Frontal cortex (tissue), 4 donors: ENCODE data around the gene HMG20B. TPM values are rescaled to one million over a fixed set of nuclear protein-coding genes. Genes with fewer than 3 reads are reported as not detected.
"Not testable (repeated sequence)": the region's sequence is repeated elsewhere in the genome, so short reads cannot be mapped to it uniquely, and the experiment has no call there.

Source experiments
- DNase-seq, 2 donors: peaks; one replicate each; pipeline ENCODE4 v3.0.0; 2012; ENCODE audit warnings: low spot score in 2 of 2
- FAIRE-seq: peaks from 2 replicates; lab custom pipeline; 2012; peaks lifted over from hg19 to GRCh38; lab: Jason Lieb, UNC
- total RNA-seq: library from RNA; depleted of rRNA; stranded (reverse); fragments of >200 nt; gene quantifications from one replicate; pipeline ENCODE4 v1.2.3, GENCODE V29; 2014
- donor health status: control.
- donor health status: control.
- donor health status: control.

The HMG20B gene
- total RNA-seq, 1 donor from 2014 or later = 13.9 TPM

DNA sequence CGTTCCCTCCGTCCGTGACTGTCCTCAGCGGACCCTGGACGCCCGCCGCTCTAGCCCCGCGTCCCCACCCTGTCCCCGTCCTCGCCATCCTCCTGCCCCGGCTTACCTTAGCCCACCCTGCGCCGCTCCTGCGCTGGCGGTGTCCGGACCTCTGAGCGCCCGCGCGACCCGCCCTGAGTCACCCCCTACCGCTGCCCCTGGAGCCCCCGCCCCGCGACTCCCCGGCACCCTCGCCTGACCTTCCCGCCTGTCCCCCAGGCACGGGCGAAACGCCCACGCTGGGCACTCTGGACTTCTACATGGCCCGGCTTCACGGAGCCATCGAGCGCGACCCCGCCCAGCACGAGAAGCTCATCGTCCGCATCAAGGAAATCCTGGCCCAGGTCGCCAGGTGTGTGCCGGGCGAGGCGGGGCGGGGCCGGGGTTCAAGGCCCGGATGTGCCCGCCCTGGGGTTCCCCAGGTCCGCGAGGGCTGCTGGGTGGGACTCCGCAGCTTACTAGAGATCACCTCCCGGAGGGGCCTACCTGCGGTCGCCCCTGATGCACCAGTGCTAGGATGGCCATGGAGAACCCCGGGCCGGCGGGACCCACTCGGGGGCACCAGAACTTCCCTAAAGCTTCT is 5.1 kb downstream of the HMG20B start:
- DNase-seq = no peak
- FAIRE-seq = no peak

- no peak for FAIRE-seq
- DNase-seq = no peak
Observed at GRCh38 chr19:3578390-3578789, 5.6 kb downstream of the HMG20B start.

GRCh38 chr19:3580156-3580934 is 7.6 kb downstream of the HMG20B start:
- no peak for DNase-seq
- FAIRE-seq = no peak

- not testable (repeated sequence) for DNase-seq, FAIRE-seq
Observed at GRCh38 chr19:3581792-3582191, 9.0 kb downstream of the HMG20B start.

DNA sequence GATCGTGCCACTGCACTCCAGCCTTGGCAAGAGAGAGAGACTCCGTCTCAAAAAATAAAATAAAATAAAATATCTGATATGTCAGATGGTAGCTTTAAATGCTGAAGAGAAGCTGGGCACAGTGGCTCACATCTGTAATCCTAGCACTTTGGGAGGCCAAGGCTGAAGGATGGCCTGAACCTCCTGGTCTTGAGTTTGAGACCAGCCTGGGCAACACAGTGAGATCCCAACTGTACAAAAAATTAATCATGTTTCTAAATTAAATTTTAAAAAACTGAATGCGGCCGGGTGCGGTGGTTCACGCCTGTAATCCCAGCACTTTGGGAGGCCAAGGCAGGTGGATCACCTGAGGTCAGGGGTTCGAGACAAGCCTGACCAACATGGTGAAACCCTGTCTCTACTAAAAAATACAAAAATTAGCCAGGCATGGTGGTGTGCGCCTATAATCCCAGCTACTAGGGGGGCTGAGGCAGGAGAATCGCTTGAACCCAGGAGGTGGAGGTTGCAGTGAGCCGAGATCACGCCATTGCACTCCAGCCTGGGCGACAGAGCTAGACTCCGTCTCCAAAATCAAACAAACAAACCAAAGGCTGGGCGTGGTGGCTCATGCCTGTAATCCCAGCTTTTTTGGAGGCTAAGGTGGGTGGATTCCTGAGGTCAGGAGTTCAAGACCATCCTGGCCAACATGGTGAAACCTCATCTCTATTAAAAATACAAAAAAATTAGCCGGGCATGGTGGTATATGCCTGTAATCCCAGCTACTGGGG is 11.5 kb downstream of the HMG20B start:
- FAIRE-seq = not testable (repeated sequence)

DNA sequence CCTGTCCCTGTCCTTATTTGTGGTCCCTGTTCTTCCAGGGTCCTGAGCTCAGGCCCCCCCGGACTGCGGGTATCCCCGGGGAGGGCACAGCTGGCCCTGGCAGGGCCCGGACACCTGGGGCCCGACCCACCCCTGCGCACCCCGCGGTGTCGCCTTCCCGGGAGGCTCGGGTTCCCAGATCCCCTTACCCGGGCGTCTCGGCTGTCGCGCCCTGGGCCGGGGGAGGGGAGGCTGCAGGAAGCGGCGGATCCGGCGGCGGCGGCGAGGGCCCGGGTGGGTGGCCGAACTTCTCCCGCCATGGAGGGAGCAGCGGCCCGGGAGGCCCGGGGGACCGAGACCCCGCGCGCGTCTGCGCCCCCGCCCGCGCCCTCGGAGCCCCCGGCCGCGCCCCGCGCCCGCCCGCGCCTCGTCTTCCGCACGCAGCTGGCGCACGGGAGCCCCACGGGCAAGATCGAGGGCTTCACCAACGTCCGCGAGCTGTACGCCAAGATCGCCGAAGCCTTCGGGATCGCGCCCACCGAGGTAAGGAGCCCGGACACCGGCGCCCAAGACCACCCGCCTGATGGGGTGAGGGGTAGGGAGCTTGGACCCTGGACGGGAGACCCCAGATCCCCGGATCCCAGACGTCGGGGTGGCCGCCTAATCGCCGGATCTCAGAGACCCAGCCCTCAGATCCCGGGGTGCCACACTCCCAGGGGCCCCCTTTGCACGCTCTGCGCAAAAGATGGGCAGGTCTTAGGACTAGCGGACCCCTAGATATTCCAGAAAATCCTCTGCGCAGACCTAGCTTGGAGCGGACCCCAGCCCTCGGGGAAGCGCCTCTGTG is 12.8 kb downstream of the HMG20B start, which contains the start of gene GIPC3:
TSS of gene GIPC3 (plus strand) at position 178 of the 826 bp plus-strand sequence. CDS start at position 298, 120 bp downstream.
- DNase-seq = no peak
- FAIRE-seq = no peak

More for the DNA sequence above, 11.5 kb downstream of the HMG20B start:
- DNase-seq = not testable (repeated sequence)

DNA sequence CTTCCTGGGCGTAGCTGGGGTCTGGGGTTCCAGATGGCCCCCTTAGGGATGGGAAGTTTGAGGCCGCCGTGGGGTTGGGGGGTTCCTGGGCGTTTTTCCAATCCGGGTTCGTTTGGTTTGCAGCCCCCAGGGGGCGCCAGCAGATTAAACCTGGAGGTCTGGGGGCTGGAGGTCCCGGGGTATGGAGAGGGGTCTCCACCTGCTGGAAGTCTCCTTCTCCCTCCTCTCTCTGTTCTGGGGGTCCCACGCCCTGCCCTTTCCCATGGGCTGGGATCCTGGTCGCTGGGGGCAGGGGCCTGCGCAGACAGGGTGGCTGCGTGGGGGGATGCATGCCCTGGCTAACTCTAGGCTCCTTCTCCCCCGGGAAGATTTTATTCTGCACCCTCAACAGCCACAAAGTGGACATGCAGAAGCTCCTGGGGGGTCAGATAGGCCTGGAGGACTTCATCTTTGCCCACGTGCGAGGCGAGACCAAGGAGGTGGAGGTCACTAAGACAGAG is 13.4 kb downstream of the HMG20B start:
- FAIRE-seq (no peak), DNase-seq (no peak)

DNA sequence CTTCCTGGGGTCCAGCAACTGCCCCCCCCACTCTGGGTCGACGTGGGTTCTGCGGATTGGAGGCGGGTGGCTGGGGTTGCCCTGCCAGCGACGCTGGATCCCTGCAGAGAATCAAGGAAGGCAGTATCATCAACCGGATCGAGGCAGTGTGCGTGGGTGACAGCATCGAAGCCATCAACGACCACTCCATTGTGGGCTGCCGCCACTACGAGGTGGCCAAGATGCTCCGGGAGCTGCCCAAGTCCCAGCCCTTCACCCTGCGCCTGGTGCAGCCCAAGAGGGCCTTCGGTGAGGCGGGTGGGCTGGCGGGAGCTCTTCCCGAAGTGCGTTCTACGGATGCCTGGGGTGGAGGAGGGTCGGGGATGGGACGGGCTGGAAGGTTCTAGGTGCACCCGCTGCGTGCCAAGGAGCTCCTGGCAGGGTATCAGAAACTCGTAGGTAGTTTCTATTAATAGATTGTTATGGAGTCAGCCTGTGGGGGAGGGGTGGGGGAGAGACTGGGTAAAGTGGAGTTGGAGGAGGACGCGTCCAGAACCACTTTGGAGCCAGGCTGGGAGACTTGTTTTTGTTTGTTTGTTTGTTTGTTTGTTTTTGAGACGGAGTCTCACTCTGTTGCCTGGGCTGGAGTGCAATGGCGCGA is 14.1 kb downstream of the HMG20B start:
- DNase-seq (no peak), FAIRE-seq (no peak)

DNA sequence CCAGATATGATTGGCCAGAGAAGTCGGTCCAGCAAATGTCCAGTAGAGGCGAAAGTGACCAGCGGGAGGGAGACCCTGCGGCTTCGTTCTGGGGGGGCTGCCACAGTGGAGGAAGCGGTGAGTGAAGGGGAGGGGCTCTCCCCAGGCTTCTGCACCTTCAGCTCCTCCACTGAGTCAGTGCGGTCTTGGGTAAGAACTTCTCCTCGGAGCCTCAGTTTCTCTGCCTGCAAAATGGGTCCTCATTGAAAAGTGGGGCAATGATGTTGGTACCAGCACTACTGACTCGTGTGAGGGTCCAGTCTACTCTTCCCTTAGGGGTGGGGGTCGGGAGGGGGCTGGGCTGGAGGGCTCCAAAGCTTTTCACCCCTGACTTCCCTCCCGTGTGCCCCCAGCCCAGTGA is 16.7 kb downstream of the HMG20B start:
- no peak for FAIRE-seq
- no peak for DNase-seq

- DNase-seq (no peak), FAIRE-seq (no peak)
Observed at GRCh38 chr19:3589949-3590348, 17.2 kb downstream of the HMG20B start.

- DNase-seq (no peak), FAIRE-seq (no peak)
Observed at GRCh38 chr19:3590991-3591659, 18.4 kb downstream of the HMG20B start.

DNA sequence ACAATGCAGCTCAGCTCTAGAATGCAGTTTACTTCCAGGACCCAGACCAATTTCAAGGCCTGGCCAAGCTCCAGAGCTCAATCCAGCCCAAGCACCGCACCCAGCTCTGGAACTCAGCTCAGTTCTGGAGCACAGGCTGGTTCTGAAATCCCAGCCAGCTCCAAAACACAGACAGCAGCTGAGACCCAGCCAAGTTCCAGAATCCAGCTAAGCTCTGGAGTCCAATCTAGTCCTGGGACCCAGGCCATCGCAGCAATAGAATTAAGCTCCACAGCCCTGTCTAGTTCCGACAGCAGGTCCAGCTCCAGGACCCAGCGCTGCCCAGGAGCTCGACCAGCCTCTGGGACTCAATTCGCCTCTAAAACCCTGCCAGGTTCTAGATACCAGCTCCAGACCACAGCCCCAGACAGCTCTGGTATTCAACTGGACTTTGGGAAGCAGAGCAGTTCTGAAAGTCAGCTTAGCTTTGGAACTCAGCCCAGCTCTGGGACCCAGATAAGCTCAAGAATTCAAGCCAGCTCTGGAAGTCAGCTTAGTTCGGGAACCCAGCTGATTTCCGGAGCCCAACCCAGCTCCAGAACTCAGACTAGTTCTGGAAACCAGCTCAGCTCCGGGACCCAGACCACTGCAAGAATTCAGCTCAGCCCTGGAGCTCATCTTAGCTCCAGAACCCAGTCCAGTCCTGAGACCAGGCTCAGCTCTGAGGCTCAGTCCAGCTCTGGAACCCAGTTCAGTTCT is 19.3 kb downstream of the HMG20B start:
- DNase-seq (no peak), FAIRE-seq (no peak)

- FAIRE-seq (no peak), DNase-seq (no peak)
Observed at GRCh38 chr19:3593156-3593555, 20.4 kb downstream of the HMG20B start.

GRCh38 chr19:3595521-3596061 is 22.8 kb downstream of the HMG20B start:
- DNase-seq = no peak
- FAIRE-seq = no peak

DNA sequence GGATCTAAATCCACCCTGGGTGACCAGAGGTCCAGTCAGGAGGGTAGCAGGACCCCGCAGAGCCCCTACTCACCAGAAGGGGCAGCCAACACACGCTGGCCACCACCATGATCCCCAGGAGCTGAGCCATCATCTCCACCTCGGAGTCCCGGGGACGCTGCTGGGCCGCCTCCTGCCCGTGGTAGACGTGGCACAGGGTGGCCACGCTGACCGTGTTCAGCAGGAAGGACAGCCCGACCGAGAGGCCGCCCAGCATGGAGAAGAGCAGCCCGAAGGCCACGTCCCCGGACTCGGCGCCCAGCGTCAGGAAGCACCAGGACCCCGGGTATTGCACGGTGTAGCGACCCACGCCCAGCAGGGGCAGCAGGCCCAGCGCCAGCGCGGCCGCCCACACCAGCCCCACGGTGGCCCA is 27.0 kb downstream of the HMG20B start:
- no peak for FAIRE-seq
- no peak for DNase-seq

- DNase-seq (no peak), FAIRE-seq (no peak)
Observed at GRCh38 chr19:3601021-3601420, 28.3 kb downstream of the HMG20B start.

DNA sequence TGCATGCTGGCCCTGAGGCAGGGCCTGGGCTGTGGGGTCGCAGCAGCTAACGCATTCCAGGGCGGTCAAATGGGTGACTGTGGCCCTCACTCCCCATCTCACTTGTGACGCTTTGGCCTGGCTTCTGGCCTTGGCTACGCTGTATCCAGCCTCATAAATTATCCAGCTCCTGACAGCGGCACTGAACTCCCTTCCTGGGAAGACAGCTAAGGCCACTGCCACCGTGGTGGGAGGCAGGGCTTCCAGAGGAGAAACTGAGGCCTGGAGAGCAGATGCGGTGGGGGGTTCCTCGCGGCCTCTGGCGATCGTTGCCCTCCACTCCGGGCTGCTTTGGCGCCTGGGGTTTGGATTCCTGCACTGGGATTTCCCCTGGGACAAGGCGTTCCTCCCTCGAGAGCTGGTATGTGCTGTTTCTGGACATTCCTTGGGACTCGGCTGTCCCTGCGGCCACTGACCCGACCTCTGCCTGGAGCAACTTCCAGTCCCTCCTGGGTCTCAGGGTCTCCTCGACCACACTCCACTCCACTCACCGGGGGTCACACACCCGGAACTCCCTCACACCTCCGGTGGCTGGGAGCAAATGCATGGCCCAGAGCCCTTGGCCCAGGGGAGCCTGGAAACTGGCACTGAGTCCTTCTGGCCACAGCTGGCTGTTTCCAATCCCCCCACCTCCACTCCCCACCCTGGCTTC is 30.5 kb downstream of the HMG20B start:
- DNase-seq (no peak), FAIRE-seq (no peak)
